ENCODE results near the gene STX11. TPM values are rescaled to one million over a fixed set of nuclear protein-coding genes. Genes with fewer than 3 reads are reported as not detected.

Gene STX11
- polyA plus RNA-seq, 2 donors: 3.9 to 7.1 TPM

DNA sequence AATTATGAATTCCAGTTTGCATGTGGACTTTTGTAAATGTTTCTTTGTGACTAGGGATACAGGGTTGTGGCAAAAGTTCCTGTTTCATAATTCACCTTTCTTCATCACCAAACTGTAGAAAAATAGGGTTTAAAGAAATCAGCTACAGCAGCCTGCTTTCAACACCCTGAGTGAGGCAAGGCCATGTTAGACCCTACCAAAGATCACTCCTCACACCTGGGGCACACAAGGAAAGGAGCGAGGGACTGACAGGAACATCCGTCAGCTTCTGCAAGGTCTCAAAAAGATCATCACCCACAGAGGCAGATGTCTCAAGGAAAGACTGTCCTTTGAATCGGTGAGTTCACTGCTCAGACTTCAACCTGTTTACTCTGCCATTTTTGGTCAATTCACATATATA is 10.5 kb upstream of the STX11 start:
- no peak overlapping the region for H3K27ac ChIP-seq (ENCODE audit: low read depth in 2 of 2, low read length in 1 of 2)
- H3K4me1 ChIP-seq (ENCODE audit: control insufficient read depth in 2 of 2, insufficient read depth in 2 of 2, low read length in 1 of 2): no peaks in the 10 kb centered on the region
- H3K36me3 ChIP-seq (ENCODE audit: control insufficient read depth in 2 of 2, insufficient read depth in 2 of 2, low read length in 1 of 2): no peaks in the 10 kb centered on the region
- 91 to 93% methylated on average over 3 of the region's 3 CpGs for WGBS, 2 donors
- H3K27me3 ChIP-seq (ENCODE audit: control insufficient read depth in 1 of 2, insufficient read depth in 2 of 2, low read length in 2 of 2): no peaks in the 10 kb centered on the region
- H3K4me3 ChIP-seq (ENCODE audit: low read depth in 1 of 2, low read length in 2 of 2): no peak overlapping the region
- no peaks in the 10 kb centered on the region for H3K9me3 ChIP-seq (ENCODE audit: control insufficient read depth in 2 of 2, insufficient read depth in 1 of 2, low read depth in 1 of 2, low read length in 1 of 2)

GRCh38 chr6:144140867-144141266 is 9.4 kb upstream of the STX11 start:
- no peaks in the 10 kb centered on the region for H3K4me1 ChIP-seq (ENCODE audit: control insufficient read depth in 2 of 2, insufficient read depth in 2 of 2, low read length in 1 of 2)
- WGBS, 2 donors: 75 to 79% methylated on average over 2 of the region's 2 CpGs
- H3K4me3 ChIP-seq (ENCODE audit: low read depth in 1 of 2, low read length in 2 of 2): no peak overlapping the region
- H3K9me3 ChIP-seq (ENCODE audit: control insufficient read depth in 2 of 2, insufficient read depth in 1 of 2, low read depth in 1 of 2, low read length in 1 of 2): no peaks in the 10 kb centered on the region
- no peak overlapping the region for H3K27ac ChIP-seq (ENCODE audit: low read depth in 2 of 2, low read length in 1 of 2)
- H3K36me3 ChIP-seq (ENCODE audit: control insufficient read depth in 2 of 2, insufficient read depth in 2 of 2, low read length in 1 of 2): no peaks in the 10 kb centered on the region
- no peaks in the 10 kb centered on the region for H3K27me3 ChIP-seq (ENCODE audit: control insufficient read depth in 1 of 2, insufficient read depth in 2 of 2, low read length in 2 of 2)

DNA sequence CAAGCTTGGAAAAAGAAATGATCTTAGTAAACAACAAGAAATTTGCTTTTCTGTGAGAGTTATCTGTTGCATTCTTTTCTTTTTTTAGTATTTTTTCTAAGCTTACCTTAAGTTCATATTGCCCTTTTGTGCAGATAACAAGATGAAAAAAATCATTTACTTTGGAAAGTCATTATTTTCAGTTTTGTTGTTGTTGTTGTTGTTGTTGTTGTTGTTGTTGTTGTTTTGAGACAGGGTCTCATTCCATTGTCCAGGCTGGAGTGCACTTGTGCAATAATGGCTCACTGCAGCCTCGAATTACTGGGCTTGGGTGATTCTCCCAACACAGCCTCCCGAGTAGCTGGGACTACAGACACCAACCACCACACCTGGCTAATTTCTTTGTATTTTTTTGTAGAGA is 8.8 kb upstream of the STX11 start:
- 79 to 86% methylated on average over 2 of the region's 2 CpGs for WGBS, 2 donors
- no peak overlapping the region for H3K4me3 ChIP-seq (ENCODE audit: low read depth in 1 of 2, low read length in 2 of 2)

GRCh38 chr6:144143106-144143505 is 7.2 kb upstream of the STX11 start:
- H3K27ac ChIP-seq (ENCODE audit: low read depth in 2 of 2, low read length in 1 of 2): no peak overlapping the region
- WGBS, 2 donors: 96 to 97% methylated on average over 1 of the region's 1 CpG
- H3K4me1 ChIP-seq (ENCODE audit: control insufficient read depth in 2 of 2, insufficient read depth in 2 of 2, low read length in 1 of 2): no peaks in the 10 kb centered on the region

More for the DNA sequence above, 8.8 kb upstream of the STX11 start:
- Histone ChIP-seq H3K36me3 (ENCODE audit: control insufficient read depth in 2 of 2, insufficient read depth in 2 of 2, low read length in 1 of 2) (no peaks in the 10 kb centered on the region), H3K27me3 (ENCODE audit: control insufficient read depth in 1 of 2, insufficient read depth in 2 of 2, low read length in 2 of 2) (no peaks in the 10 kb centered on the region), H3K9me3 (ENCODE audit: control insufficient read depth in 2 of 2, insufficient read depth in 1 of 2, low read depth in 1 of 2, low read length in 1 of 2) (no peaks in the 10 kb centered on the region), H3K27ac (ENCODE audit: low read depth in 2 of 2, low read length in 1 of 2) (no peak overlapping the region), H3K4me1 (ENCODE audit: control insufficient read depth in 2 of 2, insufficient read depth in 2 of 2, low read length in 1 of 2) (no peaks in the 10 kb centered on the region)

DNA sequence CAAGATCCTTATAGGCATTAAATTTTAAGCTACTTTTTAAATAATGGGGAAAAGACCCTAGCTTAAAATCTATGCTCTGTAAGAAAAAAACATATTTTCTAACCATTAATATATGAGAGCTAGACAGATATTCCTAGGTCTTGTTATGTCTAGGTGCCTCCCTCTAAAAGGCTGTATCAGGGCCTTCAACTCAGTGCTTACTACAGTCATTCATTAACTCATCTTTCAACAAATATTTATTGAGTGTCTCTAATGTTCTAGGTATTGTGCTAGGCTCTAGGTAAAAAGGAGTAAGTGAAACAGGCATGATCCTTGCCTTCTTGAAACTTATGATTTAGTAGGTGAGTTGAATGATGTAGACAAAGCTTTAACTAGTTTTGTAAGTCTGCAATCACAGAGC is 6.4 kb upstream of the STX11 start:
- Histone ChIP-seq H3K9me3 (ENCODE audit: control insufficient read depth in 2 of 2, insufficient read depth in 1 of 2, low read depth in 1 of 2, low read length in 1 of 2) (no peaks in the 10 kb centered on the region), H3K27ac (ENCODE audit: low read depth in 2 of 2, low read length in 1 of 2) (no peak overlapping the region), H3K36me3 (ENCODE audit: control insufficient read depth in 2 of 2, insufficient read depth in 2 of 2, low read length in 1 of 2) (no peaks in the 10 kb centered on the region), H3K4me3 (ENCODE audit: low read depth in 1 of 2, low read length in 2 of 2) (no peak overlapping the region), H3K27me3 (ENCODE audit: control insufficient read depth in 1 of 2, insufficient read depth in 2 of 2, low read length in 2 of 2) (no peaks in the 10 kb centered on the region), H3K4me1 (ENCODE audit: control insufficient read depth in 2 of 2, insufficient read depth in 2 of 2, low read length in 1 of 2) (no peaks in the 10 kb centered on the region)

More at GRCh38 chr6:144143106-144143505, 7.2 kb upstream of the STX11 start:
- Histone ChIP-seq H3K27me3 (ENCODE audit: control insufficient read depth in 1 of 2, insufficient read depth in 2 of 2, low read length in 2 of 2) (no peaks in the 10 kb centered on the region), H3K4me3 (ENCODE audit: low read depth in 1 of 2, low read length in 2 of 2) (no peak overlapping the region), H3K9me3 (ENCODE audit: control insufficient read depth in 2 of 2, insufficient read depth in 1 of 2, low read depth in 1 of 2, low read length in 1 of 2) (no peaks in the 10 kb centered on the region), H3K36me3 (ENCODE audit: control insufficient read depth in 2 of 2, insufficient read depth in 2 of 2, low read length in 1 of 2) (no peaks in the 10 kb centered on the region)

GRCh38 chr6:144144996-144145395 is 5.3 kb upstream of the STX11 start:
- H3K4me3 ChIP-seq (ENCODE audit: low read depth in 1 of 2, low read length in 2 of 2): no peak overlapping the region
- no peaks in the 10 kb centered on the region for H3K4me1 ChIP-seq (ENCODE audit: control insufficient read depth in 2 of 2, insufficient read depth in 2 of 2, low read length in 1 of 2)
- 46 to 71% methylated on average over 1 of the region's 1 CpG for WGBS, 2 donors
- H3K27me3 ChIP-seq (ENCODE audit: control insufficient read depth in 1 of 2, insufficient read depth in 2 of 2, low read length in 2 of 2): no peaks in the 10 kb centered on the region
- no peak overlapping the region for H3K27ac ChIP-seq (ENCODE audit: low read depth in 2 of 2, low read length in 1 of 2)
- H3K36me3 ChIP-seq (ENCODE audit: control insufficient read depth in 2 of 2, insufficient read depth in 2 of 2, low read length in 1 of 2): no peaks in the 10 kb centered on the region
- H3K9me3 ChIP-seq (ENCODE audit: control insufficient read depth in 2 of 2, insufficient read depth in 1 of 2, low read depth in 1 of 2, low read length in 1 of 2): no peaks in the 10 kb centered on the region

GRCh38 chr6:144145541-144145940 is 4.8 kb upstream of the STX11 start:
- no peak overlapping the region for H3K27ac ChIP-seq (ENCODE audit: low read depth in 2 of 2, low read length in 1 of 2)
- 81 to 84% methylated on average over 2 of the region's 2 CpGs for WGBS, 2 donors
- H3K4me1 ChIP-seq (ENCODE audit: control insufficient read depth in 2 of 2, insufficient read depth in 2 of 2, low read length in 1 of 2): no peaks in the 10 kb centered on the region
- no peaks in the 10 kb centered on the region for H3K27me3 ChIP-seq (ENCODE audit: control insufficient read depth in 1 of 2, insufficient read depth in 2 of 2, low read length in 2 of 2)
- no peaks in the 10 kb centered on the region for H3K9me3 ChIP-seq (ENCODE audit: control insufficient read depth in 2 of 2, insufficient read depth in 1 of 2, low read depth in 1 of 2, low read length in 1 of 2)
- H3K36me3 ChIP-seq (ENCODE audit: control insufficient read depth in 2 of 2, insufficient read depth in 2 of 2, low read length in 1 of 2): no peaks in the 10 kb centered on the region
- no peak overlapping the region for H3K4me3 ChIP-seq (ENCODE audit: low read depth in 1 of 2, low read length in 2 of 2)

GRCh38 chr6:144148886-144149285 is 1.4 kb upstream of the STX11 start:
- no peak overlapping the region for H3K27ac ChIP-seq (ENCODE audit: low read depth in 2 of 2, low read length in 1 of 2)
- H3K36me3 ChIP-seq (ENCODE audit: control insufficient read depth in 2 of 2, insufficient read depth in 2 of 2, low read length in 1 of 2): no peaks in the 10 kb centered on the region
- H3K4me1 ChIP-seq (ENCODE audit: control insufficient read depth in 2 of 2, insufficient read depth in 2 of 2, low read length in 1 of 2): peaks cover 0 to 2% of the 10 kb centered on the region in 2 donors
- 48 to 63% methylated on average over 4 of the region's 4 CpGs for WGBS, 2 donors
- H3K4me3 ChIP-seq (ENCODE audit: low read depth in 1 of 2, low read length in 2 of 2): no peak overlapping the region
- H3K27me3 ChIP-seq (ENCODE audit: control insufficient read depth in 1 of 2, insufficient read depth in 2 of 2, low read length in 2 of 2): no peaks in the 10 kb centered on the region
- H3K9me3 ChIP-seq (ENCODE audit: control insufficient read depth in 2 of 2, insufficient read depth in 1 of 2, low read depth in 1 of 2, low read length in 1 of 2): no peaks in the 10 kb centered on the region

DNA sequence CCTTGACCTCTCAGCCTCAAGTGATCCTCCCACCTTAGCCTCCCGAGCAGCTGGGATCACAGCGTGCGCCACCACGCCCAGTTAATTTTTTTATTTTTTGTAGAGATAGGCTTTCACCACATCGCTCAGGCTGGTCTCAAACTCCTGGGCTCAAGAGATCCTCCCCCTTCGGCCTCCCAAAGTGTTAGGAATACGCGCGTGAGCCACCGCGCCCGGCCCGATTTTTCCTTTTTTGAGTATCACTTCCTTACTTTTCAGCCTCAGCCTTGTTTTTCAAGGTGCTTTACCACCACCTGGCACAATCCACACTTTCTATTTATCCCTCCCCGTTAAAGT is 791 bp upstream of the STX11 start:
- peak overlapping the region in 1 of 2 donors; percentile 80 for H3K27ac ChIP-seq (ENCODE audit: low read depth in 2 of 2, low read length in 1 of 2)
- WGBS, 2 donors: 44 to 60% methylated on average over 14 of the region's 14 CpGs
- no peaks in the 10 kb centered on the region for H3K36me3 ChIP-seq (ENCODE audit: control insufficient read depth in 2 of 2, insufficient read depth in 2 of 2, low read length in 1 of 2)
- H3K9me3 ChIP-seq (ENCODE audit: control insufficient read depth in 2 of 2, insufficient read depth in 1 of 2, low read depth in 1 of 2, low read length in 1 of 2): no peaks in the 10 kb centered on the region
- peaks cover 0 to 2% of the 10 kb centered on the region in 2 donors for H3K4me1 ChIP-seq (ENCODE audit: control insufficient read depth in 2 of 2, insufficient read depth in 2 of 2, low read length in 1 of 2)
- H3K4me3 ChIP-seq (ENCODE audit: low read depth in 1 of 2, low read length in 2 of 2): peak overlapping the region; percentile 62 to 79
- H3K27me3 ChIP-seq (ENCODE audit: control insufficient read depth in 1 of 2, insufficient read depth in 2 of 2, low read length in 2 of 2): no peaks in the 10 kb centered on the region

DNA sequence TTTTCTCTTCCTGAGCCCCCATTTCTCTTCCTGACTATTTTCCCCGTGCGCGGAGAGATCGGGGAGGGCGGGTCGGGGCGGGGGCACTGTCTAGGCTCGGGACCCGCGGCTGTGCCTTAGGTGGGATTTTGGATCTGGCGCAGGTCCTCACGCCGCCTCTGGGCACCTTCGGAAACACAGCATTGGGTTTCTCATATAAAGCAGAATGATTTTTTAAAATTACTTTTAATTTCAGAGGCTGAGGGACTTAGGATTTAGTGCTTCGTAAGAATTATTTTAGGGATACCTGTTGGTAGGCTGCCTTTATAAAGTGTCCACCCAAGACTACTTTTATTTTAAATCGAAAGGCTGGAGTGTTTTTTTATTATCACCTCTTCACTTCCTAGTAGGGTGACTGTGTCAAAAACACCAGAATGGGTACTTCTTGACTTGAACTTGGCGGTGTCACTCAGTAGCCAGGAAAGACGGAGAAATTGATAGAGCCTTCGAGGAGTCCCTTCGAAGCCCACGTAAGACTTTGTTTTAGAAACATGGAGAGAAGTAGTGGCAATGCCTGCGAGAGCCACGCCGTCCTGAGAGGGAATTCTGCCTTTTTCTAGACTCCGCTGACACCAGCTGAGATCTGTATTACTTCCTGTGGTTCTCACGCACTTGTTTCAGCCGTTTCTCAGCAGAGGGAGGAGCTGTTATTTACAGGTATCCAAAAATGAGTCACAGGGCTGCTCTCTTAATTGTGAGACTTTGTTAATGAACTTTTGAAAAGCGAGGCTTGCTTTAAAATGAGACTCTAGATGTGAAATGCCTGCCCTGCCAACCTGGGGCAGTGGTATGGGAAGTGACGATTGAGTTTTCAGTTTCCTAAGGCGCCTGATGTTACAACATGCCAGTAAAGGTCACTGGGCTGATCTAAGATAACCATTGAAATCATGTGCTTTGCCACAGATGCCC is 667 bp downstream of the STX11 start:
- WGBS, 2 donors: 4% methylated on average over 30 of the region's 30 CpGs
- peaks cover 0 to 2% of the 10 kb centered on the region in 2 donors for H3K4me1 ChIP-seq (ENCODE audit: control insufficient read depth in 2 of 2, insufficient read depth in 2 of 2, low read length in 1 of 2)

More for the DNA sequence above, 667 bp downstream of the STX11 start:
- Histone ChIP-seq H3K36me3 (ENCODE audit: control insufficient read depth in 2 of 2, insufficient read depth in 2 of 2, low read length in 1 of 2) (no peaks in the 10 kb centered on the region), H3K27me3 (ENCODE audit: control insufficient read depth in 1 of 2, insufficient read depth in 2 of 2, low read length in 2 of 2) (no peaks in the 10 kb centered on the region), H3K4me3 (ENCODE audit: low read depth in 1 of 2, low read length in 2 of 2) (peak overlapping the region; percentile 62 to 79), H3K27ac (ENCODE audit: low read depth in 2 of 2, low read length in 1 of 2) (peak overlapping the region; percentile 79 to 89), H3K9me3 (ENCODE audit: control insufficient read depth in 2 of 2, insufficient read depth in 1 of 2, low read depth in 1 of 2, low read length in 1 of 2) (no peaks in the 10 kb centered on the region)
